HG02885 (cell line): ENCODE measurements around the gene NOL7.

Experiments used
- ATAC-seq: cut with Tn5 transposase; IDR thresholded peaks from one replicate; pipeline ENCODE4 v1.9.1; 2021; ENCODE audit warnings: mild to moderate bottlenecking; ENCODE audit not compliant: unreplicated experiment, poor library complexity

The NOL7 gene

GRCh38 chr6:13643125-13643524 lies 28.0 kb downstream of the NOL7 start:
- no peak for ATAC-seq

GRCh38 chr6:13648850-13649249 lies 33.7 kb downstream of the NOL7 start:
- no peak for ATAC-seq

- no peak for ATAC-seq
Measured at GRCh38 chr6:13649393-13649792, 34.3 kb downstream of the NOL7 start.

GRCh38 chr6:13653296-13653695 lies 38.2 kb downstream of the NOL7 start:
- ATAC-seq, result no peak

GRCh38 chr6:13654496-13654895 lies 39.4 kb downstream of the NOL7 start:
- no peak for ATAC-seq

- no peak for ATAC-seq
Measured at GRCh38 chr6:13655700-13656099, 40.6 kb downstream of the NOL7 start.

- no peak for ATAC-seq
Measured at GRCh38 chr6:13660273-13660672, 45.1 kb downstream of the NOL7 start.

- ATAC-seq, result no peak
Measured at GRCh38 chr6:13660893-13661292, 45.8 kb downstream of the NOL7 start.

- no peak for ATAC-seq
Measured at GRCh38 chr6:13661647-13662046, 46.5 kb downstream of the NOL7 start.

GRCh38 chr6:13662651-13663334 lies 47.7 kb downstream of the NOL7 start:
- no peak for ATAC-seq

GRCh38 chr6:13663986-13664385 lies 48.9 kb downstream of the NOL7 start:
- no peak for ATAC-seq

GRCh38 chr6:13664703-13665352 lies 49.7 kb downstream of the NOL7 start:
- no peak for ATAC-seq

GRCh38 chr6:13666194-13667105 lies 51.3 kb downstream of the NOL7 start:
- no peak for ATAC-seq

GRCh38 chr6:13667655-13668054 lies 52.5 kb downstream of the NOL7 start:
- ATAC-seq, result no peak

GRCh38 chr6:13668291-13668928 lies 53.3 kb downstream of the NOL7 start:
- no peak for ATAC-seq

- no peak for ATAC-seq
Measured at GRCh38 chr6:13669476-13669875, 54.3 kb downstream of the NOL7 start.
